GM12872 (cell line): ENCODE measurements around the gene MYH16.

Experiments
- CTCF ChIP-seq: IDR thresholded peaks from 3 replicates; pipeline ENCODE4 v1.5.1; 2011; ENCODE audit warnings: low read depth, mild to moderate bottlenecking, low read length, moderate library complexity; ENCODE audit not compliant: insufficient read depth

Gene MYH16

GRCh38 chr7:99313204-99313573 is 40.5 kb downstream of the MYH16 start:
- TF ChIP-seq CTCF: no peak

- TF ChIP-seq CTCF: 0 out of 3 replicates have a peak, but pooled peaks have one; percentile 19
These were observed 41.9 kb downstream of the MYH16 start for GRCh38 chr7:99314504-99314903.

- no peak for TF ChIP-seq CTCF
These were observed 47.7 kb downstream of the MYH16 start for GRCh38 chr7:99320371-99320770.

GRCh38 chr7:99324559-99324958 is 51.9 kb downstream of the MYH16 start:
- no peak for TF ChIP-seq CTCF

GRCh38 chr7:99325001-99325493 is 52.4 kb downstream of the MYH16 start:
- no peak for TF ChIP-seq CTCF

- TF ChIP-seq CTCF: 0 out of 3 replicates have a peak, but pooled peaks have one; percentile 11
These were observed 53.2 kb downstream of the MYH16 start, which contains the start of gene ARPC1A for GRCh38 chr7:99325592-99326407. ARPC1A (plus strand) TSS chr7:99325898; CDS start chr7:99333354, 7,456 bp downstream.

GRCh38 chr7:99326408-99326782 is 53.8 kb downstream of the MYH16 start:
- TF ChIP-seq CTCF: no peak
